Neuron (in vitro differentiated cells): ENCODE measurements around the gene DIO3.

Experiments used
- H2AFZ ChIP-seq: one replicate; pipeline ENCODE4 v1.6.1; 2013; ENCODE audit warnings: low read depth, mild to moderate bottlenecking, inconsistent platforms, low read length, moderate library complexity
- H3K27me3 ChIP-seq: one replicate; pipeline ENCODE4 v1.6.1; 2013; ENCODE audit warnings: low read length; ENCODE audit not compliant: insufficient read depth
- H3K36me3 ChIP-seq: one replicate; pipeline ENCODE4 v1.6.1; 2013; ENCODE audit warnings: low read length; ENCODE audit not compliant: insufficient read depth
- H3K4me1 ChIP-seq: one replicate; pipeline ENCODE4 v1.6.1; 2013; ENCODE audit warnings: low read length; ENCODE audit not compliant: insufficient read depth
- H3K4me3 ChIP-seq: 2 replicates; pipeline ENCODE4 v1.5.1; 2013; ENCODE audit warnings: mild to moderate bottlenecking, low read length, moderate library complexity
- H3K9me3 ChIP-seq: one replicate; pipeline ENCODE4 v1.6.1; 2013; ENCODE audit warnings: low read length

DIO3 gene

DNA sequence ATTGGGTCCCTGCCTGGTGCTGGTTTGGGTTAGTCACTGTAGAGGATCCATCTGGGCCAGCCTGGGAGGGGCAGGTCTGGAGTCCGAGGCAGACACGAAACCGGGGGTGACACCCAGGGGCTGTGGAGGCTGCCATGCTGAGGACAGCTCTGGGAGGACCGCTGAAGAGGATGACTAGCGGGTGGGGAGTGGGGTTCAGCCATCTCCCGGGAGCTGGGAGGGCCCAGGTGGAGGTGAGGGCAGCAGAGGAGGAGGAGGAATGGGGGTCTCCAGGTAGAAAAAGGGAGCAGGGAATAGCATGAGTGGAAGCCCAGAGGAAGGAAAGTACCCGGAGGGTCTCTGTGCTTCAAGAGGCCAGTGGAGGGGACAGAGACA, 4.0 kb upstream of the DIO3 start:
- Histone ChIP-seq H3K9me3 (peaks cover 5% of the 10 kb centered on the region), H3K27me3 (peaks cover 17% of the 10 kb centered on the region), H3K36me3 (no peaks in the 10 kb centered on the region), H2AFZ (no peak overlapping the region), H3K4me1 (peaks cover 11% of the 10 kb centered on the region), H3K4me3 (no peak overlapping the region)

DNA sequence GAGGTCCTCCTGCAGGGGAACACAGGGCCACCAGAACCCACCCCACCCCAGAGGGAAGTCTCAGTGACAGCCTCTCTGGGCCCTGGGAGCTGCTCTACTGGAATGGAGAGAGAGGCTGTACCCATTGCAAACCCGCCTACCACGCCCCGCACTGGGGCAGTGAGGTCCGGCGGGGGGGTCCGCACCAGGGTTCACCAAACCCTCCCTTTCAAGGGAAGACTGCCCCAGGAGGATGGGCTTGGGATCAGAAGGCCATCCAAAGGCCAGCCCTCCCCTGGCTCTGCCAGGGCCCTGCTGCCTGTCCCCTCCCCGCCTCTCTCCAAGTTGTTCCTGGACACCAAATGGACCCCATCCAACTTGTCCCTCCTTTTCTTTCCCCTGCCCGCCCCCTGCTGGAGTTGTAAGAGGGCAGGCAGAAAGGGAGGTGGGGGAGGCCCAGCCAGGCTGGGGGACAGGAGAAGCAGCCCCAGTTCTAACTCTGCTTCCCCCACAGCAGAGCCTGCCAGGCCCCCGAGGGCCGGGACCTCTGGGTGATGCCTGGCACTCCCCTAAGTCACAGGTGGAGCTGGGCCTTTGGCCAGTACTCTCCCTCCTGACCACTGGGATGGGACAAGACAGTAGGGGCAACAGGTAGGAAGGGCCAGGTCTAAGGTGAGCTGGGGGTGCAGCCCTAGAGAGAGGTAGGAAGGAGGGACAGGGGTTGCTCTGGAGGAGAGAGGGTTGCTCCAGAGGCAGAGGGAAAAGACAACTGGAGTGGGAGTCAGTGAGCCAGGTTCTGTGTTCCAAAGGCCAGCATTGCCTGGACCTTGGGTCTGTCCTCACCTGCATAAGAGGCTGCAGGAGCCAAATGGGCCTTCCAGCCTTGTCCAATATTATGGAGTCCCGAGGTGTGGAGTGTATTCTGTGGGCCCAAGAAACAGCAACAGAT, 3.2 kb upstream of the DIO3 start:
- H2AFZ ChIP-seq, result no peak overlapping the region
- peaks cover 24% of the 10 kb centered on the region for H3K27me3 ChIP-seq
- H3K36me3 ChIP-seq, result no peaks in the 10 kb centered on the region
- peaks cover 7% of the 10 kb centered on the region for H3K9me3 ChIP-seq
- H3K4me3 ChIP-seq, result peak overlapping the region; percentile 66
- H3K4me1 ChIP-seq, result peaks cover 11% of the 10 kb centered on the region

DNA sequence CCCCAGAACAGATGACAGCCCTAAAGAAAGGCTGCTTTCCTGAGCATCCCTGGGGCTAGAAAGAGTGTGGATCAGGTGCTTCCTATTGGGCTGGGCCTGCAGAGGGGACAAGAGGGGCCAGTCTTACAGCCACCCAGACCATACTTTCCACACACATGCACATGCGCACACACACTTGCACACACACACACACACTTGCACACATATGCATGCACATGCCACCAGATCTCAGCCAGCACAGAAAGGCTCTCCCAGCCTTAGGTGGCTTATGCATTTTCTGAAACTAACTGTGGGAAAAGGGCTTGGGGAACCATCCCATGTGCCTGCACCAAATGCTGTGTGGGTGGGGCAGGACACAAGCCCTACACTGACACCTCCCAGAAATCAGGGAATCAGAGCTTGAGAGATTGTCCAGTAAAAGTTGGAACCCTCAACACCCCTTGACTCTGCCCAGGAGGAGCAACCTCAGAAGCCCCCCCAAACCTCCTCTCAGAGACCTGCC, 2.5 kb upstream of the DIO3 start:
- peaks cover 17% of the 10 kb centered on the region for H3K4me1 ChIP-seq
- peaks cover 7% of the 10 kb centered on the region for H3K9me3 ChIP-seq
- no peaks in the 10 kb centered on the region for H3K36me3 ChIP-seq
- H3K27me3 ChIP-seq, result peaks cover 32% of the 10 kb centered on the region
- no peak overlapping the region for H2AFZ ChIP-seq
- peak overlapping the region; percentile 66 for H3K4me3 ChIP-seq

DNA sequence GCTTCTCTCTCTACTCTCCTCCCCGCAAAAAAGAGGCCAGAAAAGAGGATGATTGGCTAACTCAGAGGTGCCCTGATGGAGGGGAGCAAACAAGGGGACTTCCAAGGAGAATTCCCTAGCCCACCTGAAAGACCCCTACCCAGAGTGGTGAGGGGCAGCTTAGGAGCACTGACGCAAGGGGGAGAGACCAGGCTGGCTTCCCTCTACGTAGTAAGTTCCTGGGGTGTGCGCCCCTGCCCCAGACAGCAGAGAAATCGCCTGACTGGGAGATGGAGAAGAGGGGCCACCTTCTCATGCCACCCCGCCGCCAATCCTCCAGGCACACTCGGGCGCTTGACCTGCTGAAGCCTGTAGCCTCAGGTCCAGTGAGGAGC, 2.1 kb upstream of the DIO3 start:
- Histone ChIP-seq H3K4me1 (peaks cover 21% of the 10 kb centered on the region), H2AFZ (no peak overlapping the region), H3K4me3 (peak overlapping the region; percentile 66), H3K27me3 (peaks cover 36% of the 10 kb centered on the region), H3K36me3 (no peaks in the 10 kb centered on the region), H3K9me3 (peaks cover 7% of the 10 kb centered on the region)

DNA sequence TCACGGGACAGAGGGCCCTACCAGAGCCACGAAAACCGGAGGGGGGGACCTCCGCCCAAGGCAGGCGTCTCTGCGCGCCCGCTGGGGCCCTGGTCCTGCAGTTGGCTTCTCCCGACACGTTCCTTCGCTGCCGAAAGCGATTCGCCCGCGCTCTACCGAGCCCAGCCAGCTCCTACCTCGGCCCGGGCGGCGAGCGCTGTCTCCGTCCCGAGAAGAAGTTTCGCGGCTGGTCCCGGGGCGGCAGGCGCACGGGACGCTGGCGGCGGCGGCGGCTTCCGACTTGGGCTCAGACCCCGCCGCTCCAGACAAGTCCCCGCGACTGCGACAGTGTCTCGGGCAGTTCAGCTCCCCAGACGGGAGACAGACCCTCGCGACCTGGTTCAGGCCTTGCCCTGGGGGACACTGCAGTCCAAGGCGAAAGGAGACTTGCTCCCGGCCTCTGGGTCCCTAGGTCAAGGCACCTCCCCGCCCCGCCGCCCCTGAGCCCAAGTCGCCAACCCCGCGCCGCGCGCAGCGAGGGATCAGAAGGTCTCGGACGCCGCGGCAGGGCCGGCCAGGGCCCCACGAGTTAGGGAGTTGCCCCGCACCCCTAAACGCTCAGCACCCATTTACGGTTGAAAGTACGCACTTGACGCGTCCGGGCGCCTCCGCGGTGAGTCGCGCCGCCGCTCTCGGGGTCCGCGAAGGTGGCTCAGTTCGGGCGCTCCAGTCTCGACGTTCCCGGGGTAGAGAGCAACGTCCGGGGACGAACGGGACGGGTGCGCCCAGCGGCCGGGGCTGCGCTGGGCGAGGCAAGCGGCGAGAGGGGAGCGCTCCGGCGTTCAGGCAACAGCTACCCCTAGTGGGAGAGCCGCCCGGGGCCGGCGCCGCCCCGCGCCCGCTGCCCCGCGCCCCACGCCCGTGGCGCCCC, 1.4 kb upstream of the DIO3 start:
- H3K4me3 ChIP-seq, result peak overlapping the region; percentile 66
- peaks cover 7% of the 10 kb centered on the region for H3K9me3 ChIP-seq
- no peaks in the 10 kb centered on the region for H3K36me3 ChIP-seq
- peaks cover 27% of the 10 kb centered on the region for H3K4me1 ChIP-seq
- peak overlapping the region; percentile 50 for H2AFZ ChIP-seq
- peaks cover 43% of the 10 kb centered on the region for H3K27me3 ChIP-seq

DNA sequence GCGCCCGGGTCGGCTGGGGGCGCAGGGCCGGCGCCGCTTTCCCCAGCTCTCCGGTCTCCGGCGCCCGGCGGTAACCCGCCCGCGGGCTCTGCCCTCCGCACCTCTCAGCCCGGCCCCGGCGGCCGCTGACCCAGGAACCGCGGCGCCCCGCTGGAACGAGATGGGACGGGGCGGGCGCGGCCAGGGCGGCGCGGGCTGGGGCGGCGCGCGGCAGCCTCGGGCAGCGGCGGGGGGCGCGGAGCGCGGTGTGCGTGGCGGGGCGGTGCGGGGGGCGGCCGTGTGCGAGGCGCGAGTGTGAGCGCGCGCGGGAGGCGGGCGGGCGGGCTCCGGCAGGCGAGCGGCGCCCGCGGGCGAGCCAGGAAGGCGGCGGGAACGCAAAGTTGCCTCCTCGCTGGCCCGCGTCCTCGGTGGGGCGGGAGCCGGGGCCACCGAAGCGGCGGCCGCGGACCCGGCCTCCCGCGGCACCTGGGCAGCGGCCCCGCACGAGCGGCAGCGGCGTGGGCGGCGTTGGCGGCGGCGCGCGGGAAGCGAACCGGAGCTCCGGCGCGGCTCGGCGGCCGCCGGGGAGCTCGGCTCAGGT, 671 bp upstream of the DIO3 start:
- Histone ChIP-seq H3K4me3 (peak overlapping the region; percentile 66), H3K9me3 (peaks cover 7% of the 10 kb centered on the region), H2AFZ (no peak overlapping the region), H3K27me3 (peaks cover 50% of the 10 kb centered on the region), H3K36me3 (no peaks in the 10 kb centered on the region), H3K4me1 (peaks cover 30% of the 10 kb centered on the region)

DNA sequence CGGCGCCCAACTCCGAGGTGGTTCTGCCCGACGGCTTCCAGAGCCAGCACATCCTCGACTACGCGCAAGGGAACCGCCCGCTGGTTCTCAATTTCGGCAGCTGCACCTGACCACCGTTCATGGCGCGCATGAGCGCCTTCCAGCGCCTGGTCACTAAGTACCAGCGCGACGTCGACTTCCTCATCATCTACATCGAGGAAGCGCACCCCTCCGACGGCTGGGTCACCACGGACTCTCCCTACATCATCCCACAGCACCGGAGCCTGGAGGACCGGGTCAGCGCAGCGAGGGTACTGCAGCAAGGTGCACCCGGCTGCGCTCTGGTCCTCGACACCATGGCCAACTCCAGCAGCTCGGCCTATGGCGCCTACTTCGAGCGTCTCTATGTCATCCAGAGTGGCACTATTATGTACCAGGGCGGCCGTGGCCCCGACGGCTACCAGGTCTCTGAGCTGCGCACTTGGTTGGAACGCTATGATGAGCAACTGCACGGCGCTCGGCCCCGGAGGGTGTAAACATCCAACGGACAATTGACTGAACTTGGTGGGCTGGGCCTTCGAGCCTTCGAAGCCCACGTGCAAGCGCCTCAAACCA, 699 bp downstream of the DIO3 start:
- Histone ChIP-seq H3K4me1 (peaks cover 30% of the 10 kb centered on the region), H3K36me3 (no peaks in the 10 kb centered on the region), H3K4me3 (no peak overlapping the region), H2AFZ (no peak overlapping the region), H3K9me3 (peaks cover 7% of the 10 kb centered on the region), H3K27me3 (peaks cover 64% of the 10 kb centered on the region)

DNA sequence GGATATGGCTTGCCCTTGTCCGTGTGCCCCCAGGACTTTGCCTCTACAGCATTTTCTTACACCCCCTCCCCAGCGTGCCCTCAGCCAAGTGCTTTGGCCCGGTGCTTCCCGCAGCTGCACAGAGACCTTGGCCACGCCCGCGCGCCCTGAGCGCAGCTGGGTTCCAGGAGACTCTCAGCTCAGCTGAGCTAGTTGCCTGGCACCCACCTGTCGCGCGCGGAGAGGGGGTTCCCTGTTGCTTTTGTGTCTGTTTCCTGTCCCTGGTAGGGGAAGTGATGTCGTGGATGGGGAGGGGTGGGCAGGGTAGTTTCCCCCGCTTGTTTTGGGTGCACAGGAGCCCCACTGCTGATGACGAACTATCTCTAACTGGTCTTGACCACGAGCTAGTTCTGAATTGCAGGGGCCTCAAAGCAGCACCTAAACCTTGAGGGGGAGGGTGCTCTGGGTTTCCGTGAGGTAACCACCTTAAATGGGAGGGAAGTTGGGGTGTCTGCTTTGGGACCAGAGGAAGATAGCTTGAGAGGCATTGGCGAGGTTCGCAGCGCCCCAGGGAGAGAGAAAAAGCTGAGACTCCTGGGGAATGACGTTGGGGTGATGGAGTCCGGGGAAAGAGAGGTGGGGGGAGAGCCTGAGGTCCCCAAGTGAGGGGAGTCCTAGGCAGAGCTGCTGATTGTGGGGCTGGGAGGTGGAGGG, 1.5 kb downstream of the DIO3 start:
- Histone ChIP-seq H3K9me3 (peaks cover 7% of the 10 kb centered on the region), H3K4me3 (no peak overlapping the region), H3K4me1 (peaks cover 30% of the 10 kb centered on the region), H3K27me3 (peaks cover 72% of the 10 kb centered on the region), H2AFZ (no peak overlapping the region), H3K36me3 (no peaks in the 10 kb centered on the region)

DNA sequence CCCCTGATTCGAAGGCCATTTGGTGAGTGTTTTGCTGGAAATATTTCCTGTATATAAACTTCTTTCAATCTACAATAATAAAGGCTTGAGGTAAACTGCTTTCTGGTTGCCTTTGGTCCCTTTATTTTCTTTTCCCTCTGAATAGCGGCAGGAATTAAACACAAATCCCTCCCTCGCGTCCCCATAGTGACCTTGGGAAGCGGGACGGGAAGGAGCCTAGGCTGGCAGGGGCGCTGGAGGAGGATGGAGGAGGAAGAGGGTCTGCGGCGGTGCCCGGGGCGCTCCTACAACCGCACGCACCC, 2.0 kb downstream of the DIO3 start:
- Histone ChIP-seq H3K27me3 (peaks cover 77% of the 10 kb centered on the region), H3K4me1 (peaks cover 30% of the 10 kb centered on the region), H3K36me3 (no peaks in the 10 kb centered on the region), H2AFZ (no peak overlapping the region), H3K9me3 (peaks cover 8% of the 10 kb centered on the region), H3K4me3 (peak overlapping the region; percentile 36)

DNA sequence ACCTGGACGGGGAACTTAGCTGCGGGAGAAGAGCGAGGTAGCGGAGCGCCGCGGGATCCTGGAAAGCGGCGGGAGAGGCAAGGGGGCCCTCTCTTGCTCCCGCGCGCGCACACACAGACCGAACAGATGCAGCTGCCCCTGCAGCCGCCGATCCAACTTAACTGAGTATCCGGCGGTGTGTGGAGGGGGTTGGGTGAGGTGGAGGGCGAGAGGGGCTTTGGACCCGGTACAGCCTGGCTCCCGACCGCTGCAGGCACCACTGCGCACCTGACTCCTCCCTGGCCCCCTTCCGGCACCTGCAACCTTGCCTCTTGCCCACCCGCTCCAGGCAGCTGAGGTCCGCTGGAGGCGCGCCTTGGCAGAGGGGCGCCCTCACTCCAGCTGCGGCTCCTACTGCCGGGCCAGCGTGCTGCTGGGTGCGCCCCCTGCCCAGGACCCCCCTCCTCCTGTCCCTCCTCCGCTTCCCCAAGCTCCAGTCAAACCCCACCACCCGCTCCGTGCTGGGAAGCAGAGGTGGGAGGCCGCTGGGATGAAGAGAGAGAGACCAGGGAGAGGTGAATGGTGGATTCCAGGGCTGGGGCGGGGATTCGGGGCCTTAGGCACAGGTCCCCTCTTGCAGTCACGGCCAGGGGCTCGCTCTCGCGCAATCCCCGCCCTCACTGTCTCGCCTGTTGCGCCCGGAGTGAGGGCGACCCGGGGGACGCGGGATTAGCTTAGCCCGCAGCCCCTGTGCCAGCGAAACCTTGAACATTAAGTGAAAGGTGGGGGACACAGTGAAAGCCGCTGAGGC, 2.6 kb downstream of the DIO3 start:
- H3K9me3 ChIP-seq, result peaks cover 9% of the 10 kb centered on the region
- H2AFZ ChIP-seq, result no peak overlapping the region
- no peaks in the 10 kb centered on the region for H3K36me3 ChIP-seq
- H3K4me3 ChIP-seq, result peak overlapping the region; percentile 36
- H3K27me3 ChIP-seq, result peaks cover 78% of the 10 kb centered on the region
- peaks cover 27% of the 10 kb centered on the region for H3K4me1 ChIP-seq

DNA sequence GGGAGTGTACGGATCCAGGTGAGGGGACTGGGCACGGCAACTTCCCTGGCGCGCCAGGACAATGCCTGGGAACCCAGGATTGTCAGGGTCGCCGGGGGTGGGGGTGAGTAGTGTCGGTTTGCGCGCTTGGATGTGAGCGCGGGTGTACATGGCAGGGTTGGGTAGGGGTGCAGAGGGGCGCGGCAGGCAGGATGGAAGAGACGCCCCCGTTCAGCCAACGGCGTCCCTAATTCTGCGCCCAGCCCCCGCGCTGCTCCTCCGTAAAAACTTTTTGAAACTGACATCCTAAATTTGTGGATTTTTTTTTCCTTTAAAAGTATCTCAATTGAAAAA, 3.1 kb downstream of the DIO3 start:
- Histone ChIP-seq H3K4me3 (peak overlapping the region; percentile 36), H3K9me3 (peaks cover 9% of the 10 kb centered on the region), H3K36me3 (no peaks in the 10 kb centered on the region), H3K4me1 (peaks cover 21% of the 10 kb centered on the region), H2AFZ (no peak overlapping the region), H3K27me3 (peaks cover 74% of the 10 kb centered on the region)
